HG02571 (cell line): Measurements from ENCODE around the gene SLC6A20.
"Not testable (repeated sequence)": the region's sequence is repeated elsewhere in the genome, so short reads cannot be mapped to it uniquely, and the experiment has no call there.

Experiments used
- ATAC-seq: cut with Tn5 transposase; IDR thresholded peaks from one replicate; pipeline ENCODE4 v1.9.1; 2021; ENCODE audit warnings: mild to moderate bottlenecking, moderate library complexity; ENCODE audit not compliant: unreplicated experiment

SLC6A20 gene

DNA sequence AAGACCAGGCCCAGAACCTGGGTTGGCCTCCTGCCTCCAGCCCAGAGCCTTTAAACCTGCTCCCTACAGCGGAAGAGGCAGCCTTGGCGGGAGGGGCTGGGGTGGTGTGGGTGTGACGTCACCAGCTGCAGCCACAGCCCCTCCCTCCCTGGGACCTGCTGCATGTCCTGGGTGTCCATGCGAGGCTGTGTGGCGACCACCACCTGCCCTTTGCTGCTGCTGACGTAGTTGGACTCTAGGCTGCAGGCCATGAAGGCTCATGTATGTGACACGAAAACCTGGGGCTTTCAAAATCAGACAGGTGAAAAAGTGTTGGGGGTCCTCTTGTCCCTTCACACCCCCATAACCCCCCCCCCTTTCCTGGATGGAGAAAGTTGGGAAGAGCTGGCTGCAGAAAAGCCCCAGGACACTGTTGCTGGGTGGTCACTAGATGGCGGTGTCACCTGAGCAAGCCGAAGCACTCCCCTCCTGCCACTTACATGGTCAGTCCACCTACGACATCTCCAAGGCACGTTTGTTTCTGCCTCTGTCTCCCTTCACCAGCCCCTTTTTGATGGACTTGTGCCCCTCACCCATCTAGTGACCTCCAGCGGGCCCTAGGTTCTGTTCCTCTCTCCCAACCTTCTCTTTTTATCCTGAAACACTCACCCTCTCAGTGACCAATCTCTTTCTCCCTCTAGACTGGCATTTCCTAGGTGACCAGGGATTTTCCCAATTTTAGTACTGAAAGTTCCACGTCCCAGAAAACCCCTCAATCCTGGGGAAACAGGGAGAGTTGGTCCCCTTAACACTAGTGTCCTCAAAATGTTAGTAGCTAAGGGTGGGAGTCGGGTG is 35.2 kb downstream of the SLC6A20 start:
- ATAC-seq: no peak

DNA sequence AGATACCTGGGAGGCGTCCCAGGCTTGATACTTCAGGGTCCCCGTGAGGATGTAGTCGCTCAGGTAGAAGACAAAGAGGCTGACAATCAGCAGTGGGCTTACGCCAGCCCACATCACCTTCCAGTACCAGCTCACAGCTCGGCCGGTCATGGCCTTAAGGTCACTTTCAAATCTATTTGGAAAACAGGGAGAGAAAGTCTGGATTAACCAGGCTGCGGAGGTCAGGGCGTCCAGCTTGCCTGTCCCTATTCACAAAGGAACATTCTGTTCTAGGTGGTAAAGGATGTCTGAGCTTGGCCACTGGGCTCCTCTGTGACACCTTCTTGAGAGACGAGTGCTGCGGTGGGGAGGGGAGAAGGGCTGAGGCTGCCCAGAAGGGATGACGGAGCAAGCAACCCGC is 36.5 kb downstream of the SLC6A20 start:
- no peak for ATAC-seq

DNA sequence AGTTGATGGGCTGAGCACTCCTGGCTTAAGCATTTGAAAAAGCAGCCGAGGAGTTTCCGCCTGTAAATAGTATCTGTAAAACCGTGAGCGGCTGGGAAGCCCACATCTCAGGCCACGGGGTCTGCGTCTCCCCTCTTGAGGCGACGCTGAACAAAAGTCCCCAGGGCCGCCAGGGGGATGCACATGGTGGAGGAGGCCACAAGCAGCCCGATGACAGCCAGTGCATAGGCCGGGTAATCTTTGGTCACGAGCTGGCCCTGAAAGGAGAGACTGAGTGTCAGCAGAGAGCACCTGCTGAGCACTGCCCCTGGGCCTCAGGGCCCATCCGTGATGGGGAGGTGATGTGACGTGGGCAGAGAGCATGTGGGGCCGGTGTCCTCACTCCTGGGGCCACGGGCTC is 37.5 kb downstream of the SLC6A20 start:
- ATAC-seq: no peak

DNA sequence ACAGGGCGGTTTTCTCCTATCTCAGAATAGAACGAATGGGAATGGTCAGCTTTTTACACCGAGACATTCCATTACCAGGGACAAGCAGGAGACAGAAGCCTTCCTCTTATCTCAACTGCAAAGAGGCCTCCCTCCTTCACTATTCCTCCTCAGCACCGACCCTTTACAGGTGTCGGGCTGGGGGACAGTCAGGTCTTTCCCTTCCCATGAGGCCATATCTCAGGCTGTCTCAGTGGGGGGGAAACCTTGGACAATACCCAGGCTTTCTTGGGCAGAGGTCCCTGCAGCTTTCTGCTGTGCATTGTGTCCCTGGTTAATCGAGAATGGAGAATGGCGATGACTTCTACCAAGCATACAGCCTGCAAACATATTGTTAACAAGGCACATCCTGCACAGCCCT is 39.2 kb downstream of the SLC6A20 start:
- not testable (repeated sequence) for ATAC-seq

DNA sequence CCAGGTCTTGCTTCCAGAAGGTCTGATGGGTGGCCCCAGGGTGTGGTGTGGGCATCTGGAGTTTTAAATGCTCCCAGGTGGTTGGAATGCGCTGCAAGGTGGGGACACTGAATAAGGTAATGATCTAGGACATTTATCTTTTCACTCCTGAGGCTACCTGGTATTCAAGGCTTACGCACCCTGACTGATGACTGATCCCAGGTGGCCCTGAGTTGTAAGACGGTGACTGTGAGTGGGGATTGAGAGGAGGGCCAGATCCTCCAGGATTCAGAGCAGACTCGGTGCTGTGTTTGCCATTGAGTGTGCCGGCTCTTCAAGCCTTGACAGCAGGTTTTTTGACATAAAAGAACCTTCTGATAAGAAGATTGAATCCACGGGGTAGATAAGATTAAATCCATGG is 40.3 kb downstream of the SLC6A20 start:
- no peak for ATAC-seq

DNA sequence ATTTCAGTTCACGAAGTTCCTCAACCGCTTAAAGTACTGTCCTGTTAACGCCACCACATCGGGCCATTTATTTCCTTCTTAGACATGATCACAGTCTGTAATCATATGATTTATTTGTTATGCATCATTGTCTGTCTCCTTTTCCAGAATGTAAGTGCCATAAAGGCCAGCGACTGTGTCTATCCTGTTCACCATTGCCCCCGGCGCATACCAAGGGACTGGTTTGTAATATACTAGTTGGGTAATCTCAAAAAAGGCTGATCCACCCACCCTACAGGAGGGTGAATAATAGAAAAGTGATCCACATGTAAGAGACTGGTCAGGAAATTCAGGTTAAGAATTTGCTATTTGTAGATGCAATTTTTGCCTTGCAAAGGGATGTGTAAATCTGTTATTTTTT is 41.9 kb downstream of the SLC6A20 start:
- ATAC-seq: no peak

DNA sequence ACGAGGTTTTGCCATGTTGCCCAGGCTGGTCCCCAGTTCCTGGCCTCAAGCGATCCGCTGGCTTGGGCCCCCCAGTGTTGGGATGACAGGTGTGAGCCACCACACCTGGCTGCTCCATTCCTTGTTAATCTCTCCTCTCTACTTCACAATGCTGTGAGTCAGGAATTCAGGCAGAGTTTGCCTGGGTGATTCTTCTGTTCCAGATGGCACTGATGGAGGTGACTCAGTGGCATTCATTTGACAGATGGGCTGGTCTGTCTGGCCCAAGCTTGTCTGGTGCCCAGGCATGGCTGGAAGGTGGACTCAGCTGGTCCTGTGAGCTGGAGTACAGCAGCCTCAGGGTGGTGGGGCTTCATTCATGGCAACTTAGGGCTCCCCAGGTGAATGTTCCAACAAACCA is 43.2 kb downstream of the SLC6A20 start:
- ATAC-seq: no peak

DNA sequence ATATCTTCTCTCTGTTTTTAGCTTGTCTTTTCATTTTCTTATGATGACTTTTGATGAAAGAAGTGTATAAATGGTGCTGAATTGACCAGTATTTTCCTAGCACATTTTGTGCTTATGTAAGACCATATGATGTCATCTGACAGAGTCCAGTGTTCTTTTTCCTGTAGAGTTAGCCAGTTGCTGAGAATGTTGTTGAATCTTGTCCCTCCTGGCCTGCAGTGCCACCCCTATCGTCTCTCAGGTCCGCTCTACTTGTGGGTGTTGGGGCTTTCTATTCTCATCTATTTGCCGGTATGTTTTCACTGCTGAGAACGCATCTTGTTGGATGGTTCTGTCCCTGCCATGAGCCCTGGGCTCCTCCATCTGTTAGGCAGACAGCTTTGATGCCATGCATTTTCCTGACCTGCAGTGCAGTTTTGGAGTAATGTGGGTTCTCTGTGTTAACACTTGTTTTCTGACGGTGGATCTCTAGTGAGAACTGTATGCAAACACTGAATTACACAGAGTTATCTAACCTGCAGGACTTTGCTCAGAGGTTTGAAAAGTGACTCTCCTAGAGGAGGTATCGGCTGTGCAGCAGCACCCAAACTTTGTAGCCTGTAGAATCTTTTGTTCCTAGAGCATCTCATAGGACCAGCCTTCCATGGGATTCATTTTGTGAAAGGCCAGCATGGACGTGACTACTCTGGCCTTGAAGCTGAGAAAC is 44.6 kb downstream of the SLC6A20 start:
- no peak for ATAC-seq

DNA sequence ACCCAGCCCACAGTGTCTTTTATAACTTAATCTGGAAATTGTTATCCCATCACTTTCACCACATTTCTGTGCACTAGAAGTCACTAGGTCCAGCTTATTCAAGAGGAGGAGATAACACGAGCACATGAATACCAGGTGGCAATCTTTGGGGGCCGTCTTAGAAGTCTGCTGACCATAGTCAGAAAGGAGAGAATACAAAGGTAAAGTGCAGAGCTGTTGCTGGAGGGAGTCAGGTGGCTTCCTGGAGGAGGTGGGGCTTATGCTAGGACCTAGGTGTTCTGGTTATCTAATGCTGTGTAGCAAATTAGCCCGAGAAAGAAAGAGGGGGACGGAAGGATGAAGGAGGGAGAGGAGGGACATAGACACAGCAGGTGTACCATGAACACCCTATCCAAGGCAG is 46.5 kb downstream of the SLC6A20 start:
- no peak for ATAC-seq

DNA sequence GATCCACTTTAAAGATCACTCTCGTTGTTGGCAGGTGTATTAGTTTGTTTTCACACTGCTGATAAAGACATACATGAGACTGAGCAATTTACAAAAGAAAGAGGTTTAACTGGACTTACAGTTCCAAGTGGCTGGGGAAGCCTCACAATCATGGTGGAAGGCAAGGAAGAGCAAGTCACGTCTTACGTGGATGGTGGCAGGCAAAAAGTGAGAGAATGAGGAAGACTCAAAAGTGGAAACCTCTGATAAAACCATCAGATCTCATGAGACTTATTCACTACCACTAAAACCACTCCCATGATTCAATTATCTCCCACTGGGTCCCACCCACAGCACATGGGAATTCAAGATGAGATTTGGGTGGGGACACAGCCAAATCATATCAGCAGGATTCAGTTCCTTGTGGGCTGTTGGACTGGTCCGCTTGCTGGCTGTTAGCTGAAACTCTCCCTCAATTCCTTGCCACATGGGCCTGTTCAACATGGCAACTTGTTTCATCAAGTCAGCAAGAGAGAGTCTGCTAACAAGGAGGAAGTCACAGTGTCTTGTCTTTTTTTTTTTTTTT is 47.2 kb downstream of the SLC6A20 start:
- ATAC-seq: not testable (repeated sequence)

DNA sequence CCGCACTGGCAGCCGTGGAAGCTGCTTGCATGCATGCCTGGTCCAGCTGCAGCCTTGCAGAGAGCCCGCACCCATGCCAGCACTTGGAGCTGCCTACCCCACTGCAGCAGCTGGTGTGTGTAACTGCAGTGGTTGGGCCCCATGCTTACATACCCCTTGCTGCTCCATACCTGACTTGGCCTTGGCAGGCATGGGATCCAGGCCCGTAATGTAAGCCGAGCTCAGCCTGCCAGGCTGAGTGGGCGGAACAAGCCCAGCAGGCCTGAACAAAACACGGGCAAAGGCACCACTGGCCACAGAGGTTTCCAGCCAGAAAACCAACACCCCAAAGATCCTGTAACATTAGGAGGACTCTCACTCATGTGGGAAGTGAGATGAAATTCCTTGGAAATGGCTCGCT is 48.3 kb downstream of the SLC6A20 start:
- no peak for ATAC-seq

DNA sequence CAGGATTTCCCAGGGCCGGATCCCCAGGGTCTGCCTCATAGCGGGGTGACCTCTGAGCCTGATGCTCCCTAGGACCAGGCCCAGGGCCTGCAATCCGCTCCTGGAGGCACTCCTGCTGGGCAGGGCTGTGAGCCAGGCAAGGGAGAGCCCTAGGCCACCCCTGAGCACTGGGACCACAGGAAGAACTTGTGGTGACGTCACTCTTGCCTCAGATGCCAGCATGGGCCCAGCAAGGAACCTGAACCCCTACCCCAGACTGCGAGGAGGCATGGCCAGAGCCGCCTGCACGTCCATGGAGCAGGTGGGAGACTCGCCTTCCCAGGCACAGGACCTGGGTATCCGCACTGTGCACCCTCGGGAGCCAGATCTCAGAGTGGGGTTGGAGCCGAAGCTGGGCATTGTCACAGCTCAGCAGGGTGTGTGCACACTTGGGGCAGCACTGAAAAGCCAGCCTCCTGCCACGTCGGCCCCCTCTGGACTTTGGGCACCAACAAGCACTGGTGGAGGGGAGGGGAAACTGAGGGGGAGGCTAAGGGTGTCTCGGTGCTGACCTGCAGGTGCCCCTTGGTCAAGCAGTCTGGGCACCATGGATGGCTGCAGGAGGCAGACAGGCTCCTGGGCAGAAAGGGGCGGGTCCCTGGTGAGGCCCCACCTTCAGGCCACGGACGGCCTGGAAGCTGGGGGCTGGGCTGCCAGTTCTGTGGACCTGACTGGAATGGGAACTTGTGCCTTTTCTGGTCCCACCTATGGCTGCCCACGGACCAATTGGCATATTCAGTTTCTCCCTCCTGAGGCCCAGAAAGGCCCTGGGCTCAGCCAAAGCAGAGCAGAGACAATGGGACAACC is 49.3 kb downstream of the SLC6A20 start:
- ATAC-seq: no peak

DNA sequence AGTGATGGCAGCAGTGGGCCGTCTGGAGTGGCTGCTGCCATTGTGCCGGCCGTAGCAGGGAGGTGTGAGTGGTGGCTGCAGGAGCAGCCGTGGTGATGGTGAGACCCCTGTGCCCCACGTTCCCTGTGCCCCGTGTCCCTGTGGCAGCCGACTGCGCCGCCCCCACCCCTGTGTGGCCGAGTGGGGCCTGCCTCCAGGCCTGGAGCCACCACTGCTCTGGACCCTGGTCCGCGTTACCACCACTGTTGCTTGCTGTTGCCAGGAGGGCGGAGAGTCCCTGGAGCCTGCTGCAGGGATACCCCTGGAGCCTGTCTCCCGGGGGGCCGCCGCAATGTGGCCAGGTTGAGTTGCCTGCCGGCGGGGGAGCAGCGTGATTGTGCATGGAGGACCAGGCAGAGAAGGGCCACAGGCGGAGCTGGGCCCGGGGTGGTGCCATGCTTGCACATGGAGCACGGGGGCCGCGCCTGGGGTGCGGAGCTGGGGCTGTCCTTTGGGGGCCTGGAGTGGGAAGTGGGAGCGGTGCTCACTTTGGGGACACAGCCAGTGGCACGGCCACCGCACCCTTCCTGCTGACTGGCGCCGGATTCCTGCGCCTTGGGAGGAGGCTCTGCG is 50.1 kb downstream of the SLC6A20 start:
- ATAC-seq: no peak

DNA sequence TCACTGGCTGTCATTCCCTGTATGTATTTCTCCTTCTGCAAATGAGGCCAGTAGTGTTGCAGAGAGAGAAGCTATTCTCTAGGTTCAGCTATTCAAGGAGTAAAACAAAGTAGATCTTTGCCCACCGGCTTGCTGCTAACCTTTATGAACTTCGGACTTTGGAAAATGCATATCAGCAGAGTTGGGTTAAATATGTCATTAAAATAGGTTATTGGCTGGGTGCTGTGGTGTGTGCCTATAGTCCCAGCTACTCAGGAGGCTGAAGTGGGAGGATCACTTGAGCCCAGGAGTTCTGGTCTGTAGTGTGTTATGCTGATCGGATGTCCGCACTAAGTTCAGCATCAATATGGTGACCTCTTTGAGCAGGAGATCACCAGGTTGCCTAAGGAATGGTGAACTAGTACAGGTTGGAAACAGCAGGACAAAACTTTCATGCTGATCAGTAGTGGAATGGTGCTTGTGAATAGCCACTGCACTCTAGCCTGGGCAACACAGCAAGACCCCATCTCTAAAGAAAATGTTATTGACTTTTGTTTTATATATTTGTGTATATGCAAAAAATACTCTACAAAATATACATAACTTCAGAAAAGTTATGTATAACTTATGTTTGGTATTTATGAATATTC is 53.8 kb downstream of the SLC6A20 start:
- ATAC-seq: no peak

DNA sequence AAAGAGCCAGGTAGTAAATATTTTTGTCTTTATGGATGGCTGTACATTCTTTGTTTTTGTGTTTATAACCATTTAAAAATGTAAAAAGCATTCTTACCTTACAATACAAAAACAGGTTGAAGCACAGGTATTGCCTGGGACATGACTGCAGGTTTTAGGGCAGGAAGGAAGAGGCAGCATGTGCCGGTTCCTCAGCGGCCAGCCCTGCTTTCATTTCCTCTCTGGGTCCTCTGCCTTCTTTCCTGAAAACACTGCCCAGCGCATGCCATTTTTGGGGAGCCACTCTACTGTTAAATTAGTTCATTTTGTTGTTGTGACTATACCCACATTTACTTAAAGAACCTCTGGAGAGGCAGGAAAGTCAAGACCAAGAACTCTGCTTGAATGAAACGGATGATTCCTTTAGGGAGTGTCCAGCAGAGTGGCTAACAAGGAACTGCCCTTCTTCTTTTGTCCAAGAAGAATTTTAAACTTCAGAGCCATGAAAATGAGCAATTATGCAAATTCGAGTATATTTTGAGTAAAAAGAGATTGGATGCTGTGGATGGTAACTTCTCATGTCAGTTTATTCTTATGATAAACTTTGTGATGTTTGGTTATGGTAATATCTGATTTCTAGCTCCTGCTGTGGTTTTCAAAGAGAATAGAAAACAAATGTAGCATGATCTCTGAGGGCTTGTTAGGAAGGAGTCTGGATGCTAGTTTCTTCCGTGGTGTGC is 54.4 kb downstream of the SLC6A20 start:
- ATAC-seq: no peak

DNA sequence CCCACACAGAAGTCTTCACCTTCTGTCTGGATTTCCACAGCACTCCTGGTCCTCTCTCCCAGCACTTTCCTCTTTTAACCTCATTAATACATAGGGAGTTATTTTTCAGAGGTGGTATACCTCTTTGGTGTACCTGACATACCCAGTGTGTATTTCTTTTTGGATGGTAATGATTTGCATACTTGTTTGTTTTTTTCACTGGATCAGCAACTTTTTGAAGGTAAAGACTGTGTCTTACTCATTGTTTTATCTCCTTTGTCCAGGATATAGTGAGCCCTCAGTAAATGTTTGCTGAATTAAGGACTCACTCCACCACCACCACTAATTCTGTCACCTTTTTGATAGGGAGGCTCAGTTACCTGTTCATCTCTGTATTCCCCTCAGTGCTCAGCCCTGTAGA is 55.1 kb downstream of the SLC6A20 start:
- ATAC-seq: no peak

DNA sequence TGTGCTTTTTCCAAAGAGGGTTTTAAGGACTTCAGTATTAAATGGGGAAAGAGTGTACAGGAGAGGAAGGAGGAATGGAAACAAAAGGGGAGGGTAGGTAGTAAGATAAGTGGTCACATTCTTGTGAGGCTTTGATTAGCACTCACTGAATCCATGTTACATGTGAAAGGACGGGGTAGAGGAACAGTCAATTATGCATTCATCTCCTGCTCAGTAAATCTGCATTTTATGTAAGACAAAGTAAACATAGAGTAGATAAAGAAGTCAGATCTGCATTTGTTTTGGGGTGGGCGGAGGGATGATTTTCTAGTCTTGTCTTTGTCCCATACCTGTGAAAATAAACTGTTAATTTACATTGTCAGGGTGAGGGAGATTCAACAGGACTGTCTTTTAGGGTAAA is 56.3 kb downstream of the SLC6A20 start:
- no peak for ATAC-seq

DNA sequence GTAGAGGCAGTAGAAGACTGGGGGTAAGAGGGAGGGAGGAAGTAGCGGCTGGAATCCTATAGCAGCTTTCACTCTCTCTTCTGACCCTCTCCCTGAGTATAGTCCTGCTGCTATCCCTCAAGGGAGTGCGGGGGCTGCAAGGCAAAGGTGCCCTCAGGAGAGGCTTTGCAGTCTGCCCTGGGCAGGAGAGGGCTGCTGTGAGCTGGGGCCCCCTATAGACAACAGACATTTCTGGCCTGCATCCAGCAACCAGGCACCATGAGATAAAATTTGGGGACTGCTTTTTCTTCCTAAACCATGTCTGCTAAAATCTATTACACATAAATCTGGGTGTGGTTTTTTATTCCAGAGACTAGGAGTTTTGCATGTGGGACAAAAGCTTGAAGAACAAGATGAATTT is 59.1 kb downstream of the SLC6A20 start:
- ATAC-seq: no peak

DNA sequence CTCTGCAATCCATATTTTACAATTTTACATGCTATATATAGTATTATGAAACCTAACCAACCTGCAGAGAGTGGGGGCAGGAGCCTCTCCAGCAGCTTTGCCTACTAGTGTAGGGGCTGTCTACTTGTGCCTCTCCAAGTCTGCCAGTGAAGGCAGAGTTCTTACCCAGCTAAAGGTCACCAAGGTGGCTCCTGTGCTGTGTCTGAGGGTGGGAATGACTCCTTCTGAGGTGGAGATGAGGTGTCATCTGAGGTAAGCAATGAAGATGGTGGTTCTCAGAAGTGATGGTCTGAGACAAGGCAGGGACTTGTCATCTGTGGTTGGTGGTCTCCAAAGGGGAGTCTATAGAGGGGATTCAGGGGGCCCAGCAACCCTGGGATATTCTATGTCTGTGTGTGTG is 59.6 kb downstream of the SLC6A20 start:
- no peak for ATAC-seq
